Uterus (tissue), 4 donors: ENCODE results near the gene C16orf74. TPM values are rescaled to one million over a fixed set of nuclear protein-coding genes. Genes with fewer than 3 reads are reported as not detected.

Experiments
- DNase-seq, 2 donors: peaks; one replicate each; pipeline ENCODE4 v3.0.0-alpha.2; 2019 to 2020
- H3K27ac ChIP-seq, 2 donors: fragments of 200-600 bp; sonication (generic); 1 replicate in 1 of 2; 2 replicates in 1 of 2; pipeline ENCODE4 v1.5.1; 2016 to 2018
- H3K27me3 ChIP-seq, 2 donors: fragments of 200-600 bp; sonication (generic); one replicate each; pipeline ENCODE4 v1.5.1; 2018 to 2019; ENCODE audit warnings: control low read depth in 1 of 2
- H3K36me3 ChIP-seq, 2 donors: fragments of 200-600 bp; sonication (generic); one replicate each; pipeline ENCODE4 v1.5.1; 2019; ENCODE audit warnings: control low read depth in 1 of 2
- H3K4me1 ChIP-seq, 2 donors: fragments of 200-600 bp; sonication (generic); one replicate each; pipeline ENCODE4 v1.5.1; 2018 to 2019; ENCODE audit warnings: control low read depth in 1 of 2
- H3K4me3 ChIP-seq, 2 donors: fragments of 200-600 bp; sonication (generic); 1 replicate in 1 of 2; 2 replicates in 1 of 2; pipeline ENCODE4 v1.5.1; 2018 to 2019; ENCODE audit warnings: mild to moderate bottlenecking in 1 of 2
- H3K9me3 ChIP-seq, 2 donors: fragments of 200-600 bp; sonication (generic); one replicate each; pipeline ENCODE4 v1.5.1; 2019; ENCODE audit warnings: control low read depth in 1 of 2
- CTCF ChIP-seq, 4 experiments: fragments of 200-600 bp in 2 of 4; fragments of 450-650 bp in 2 of 4; sonication (generic) in 2 of 4; IDR thresholded peaks; one replicate each; pipeline ENCODE4 v1.5.1; 2016 to 2019; ENCODE audit warnings: antibody characterized with exemption in 4 of 4, mild to moderate bottlenecking in 2 of 4, moderate library complexity in 1 of 4
- POLR2A ChIP-seq, 2 donors: fragments of 450-650 bp; IDR thresholded peaks; one replicate each; pipeline ENCODE4 v1.6.1; 2016; ENCODE audit warnings: antibody characterized with exemption in 2 of 2, mild to moderate bottlenecking in 1 of 2, moderate library complexity in 1 of 2
- intact Hi-C: fragments of 100-400 bp; cut with DNase I; formaldehyde crosslinking; loops from one replicate; pipeline ENCODE4 v1.15.1; 2023; ENCODE audit warnings: low total_unique reads
- total RNA-seq, 4 donors: library from RNA; depleted of rRNA in 3 of 4; stranded (reverse); fragments of >200 nt in 3 of 4; gene quantifications; one replicate each; pipeline versions ENCODE4 v1.1.0 to v1.2.4, GENCODE V29; 2014 to 2023
- donor health status: DM: yes; HTN: yes; CAD: no.

The C16orf74 gene
- total RNA-seq, 4 donors from 2014 or later: 2.5 to 6.4 TPM; not detected in 2

- Histone ChIP-seq H3K4me1 (no peaks in the 10 kb centered on the region), H3K4me3 (no peak overlapping the region), H3K36me3 (no peaks in the 10 kb centered on the region), H3K27ac (no peak overlapping the region), H3K9me3 (no peaks in the 10 kb centered on the region), H3K27me3 (no peaks in the 10 kb centered on the region)
- intact Hi-C loops: no loop called here
- DNase-seq: no peak
- TF ChIP-seq CTCF (IDR thresholded peaks at IDR 0.05) (no peak), POLR2A (IDR thresholded peaks at IDR 0.05) (no peak)
These were observed 43.3 kb downstream of the C16orf74 start for GRCh38 chr16:85707528-85708095.

GRCh38 chr16:85706449-85707034, 44.4 kb downstream of the C16orf74 start:
- H3K27ac ChIP-seq: no peak overlapping the region
- H3K27me3 ChIP-seq: no peaks in the 10 kb centered on the region
- H3K9me3 ChIP-seq: no peaks in the 10 kb centered on the region
- intact Hi-C loops: no loop called here
- no peaks in the 10 kb centered on the region for H3K36me3 ChIP-seq
- no peak overlapping the region for H3K4me3 ChIP-seq
- DNase-seq: no peak
- no peaks in the 10 kb centered on the region for H3K4me1 ChIP-seq
- TF ChIP-seq POLR2A (IDR thresholded peaks at IDR 0.05) (no peak), CTCF (IDR thresholded peaks at IDR 0.05) (no peak)

- H3K36me3 ChIP-seq: no peaks in the 10 kb centered on the region
- no peaks in the 10 kb centered on the region for H3K9me3 ChIP-seq
- DNase-seq: no peak
- no peaks in the 10 kb centered on the region for H3K27me3 ChIP-seq
- H3K4me3 ChIP-seq: no peak overlapping the region
- H3K27ac ChIP-seq: no peak overlapping the region
- TF ChIP-seq CTCF (IDR thresholded peaks at IDR 0.05) (no peak), POLR2A (IDR thresholded peaks at IDR 0.05) (no peak)
- intact Hi-C loops: no loop called here
- H3K4me1 ChIP-seq: no peaks in the 10 kb centered on the region
These were observed 45.7 kb downstream of the C16orf74 start for GRCh38 chr16:85704900-85705846.

- Histone ChIP-seq H3K27me3 (no peaks in the 10 kb centered on the region), H3K9me3 (no peaks in the 10 kb centered on the region), H3K27ac (no peak overlapping the region), H3K4me3 (no peak overlapping the region), H3K36me3 (no peaks in the 10 kb centered on the region), H3K4me1 (no peaks in the 10 kb centered on the region)
- TF ChIP-seq POLR2A (IDR thresholded peaks at IDR 0.05) (no peak), CTCF (IDR thresholded peaks at IDR 0.05) (no peak)
- intact Hi-C loops: no loop called here
- DNase-seq: no peak
These were observed 46.9 kb downstream of the C16orf74 start for GRCh38 chr16:85704011-85704410.

- H3K4me1 ChIP-seq: no peaks in the 10 kb centered on the region
- no peak overlapping the region for H3K27ac ChIP-seq
- no peak overlapping the region for H3K4me3 ChIP-seq
- TF ChIP-seq CTCF (IDR thresholded peaks at IDR 0.05): no peak
- no peak for TF ChIP-seq POLR2A (IDR thresholded peaks at IDR 0.05)
- intact Hi-C loops: no loop called here
- no peaks in the 10 kb centered on the region for H3K27me3 ChIP-seq
- no peaks in the 10 kb centered on the region for H3K36me3 ChIP-seq
- DNase-seq: no peak
- no peaks in the 10 kb centered on the region for H3K9me3 ChIP-seq
These were observed 51.3 kb downstream of the C16orf74 start for GRCh38 chr16:85699628-85700027.
